Measurements from ENCODE around the gene ZC3H13. TPM values are rescaled to one million over a fixed set of nuclear protein-coding genes. Genes with fewer than 3 reads are reported as not detected.

Gene ZC3H13
- total RNA-seq, 4 donors from 2014 or later, result 22.7 to 49.0 (median 24.9) TPM

GRCh38 chr13:46038296-46038695, 14.2 kb downstream of the ZC3H13 start:
- no peak for TF ChIP-seq CTCF (IDR thresholded peaks at IDR 0.05)
- DNase-seq (ENCODE audit: low spot score) (no peak), ATAC-seq (ENCODE audit: low FRiP score) (no peak)

- no peak for DNase-seq (ENCODE audit: low spot score)
- no peak for TF ChIP-seq CTCF (IDR thresholded peaks at IDR 0.05)
- ATAC-seq (ENCODE audit: low FRiP score), result no peak
These were observed 17.5 kb downstream of the ZC3H13 start for GRCh38 chr13:46035066-46035465.

- DNase-seq (ENCODE audit: low spot score), result no peak
- no peak for TF ChIP-seq CTCF (IDR thresholded peaks at IDR 0.05)
- no peak for ATAC-seq (ENCODE audit: low FRiP score)
These were observed 20.2 kb downstream of the ZC3H13 start for GRCh38 chr13:46032341-46032740.

- TF ChIP-seq CTCF (IDR thresholded peaks at IDR 0.05), result no peak
- DNase-seq (ENCODE audit: low spot score), result no peak
- no peak for ATAC-seq (ENCODE audit: low FRiP score)
These were observed 20.8 kb downstream of the ZC3H13 start for GRCh38 chr13:46031581-46032263.

GRCh38 chr13:46025157-46025556, 27.4 kb downstream of the ZC3H13 start:
- ATAC-seq (ENCODE audit: low FRiP score) (no peak), DNase-seq (ENCODE audit: low spot score) (no peak)
- no peak for TF ChIP-seq CTCF (IDR thresholded peaks at IDR 0.05)

- no peak for ATAC-seq (ENCODE audit: low FRiP score)
- DNase-seq (ENCODE audit: low spot score), result no peak
- TF ChIP-seq CTCF (IDR thresholded peaks at IDR 0.05), result no peak
These were observed 30.1 kb downstream of the ZC3H13 start for GRCh38 chr13:46022481-46022880.

GRCh38 chr13:46016216-46016615, 36.3 kb downstream of the ZC3H13 start:
- no peak for TF ChIP-seq CTCF (IDR thresholded peaks at IDR 0.05)
- ATAC-seq (ENCODE audit: low FRiP score), result no peak
- DNase-seq (ENCODE audit: low spot score), result no peak

Data from omental fat pad (tissue), 4 donors.